ENCODE measurements around the gene ADSL.

Gene ADSL

DNA sequence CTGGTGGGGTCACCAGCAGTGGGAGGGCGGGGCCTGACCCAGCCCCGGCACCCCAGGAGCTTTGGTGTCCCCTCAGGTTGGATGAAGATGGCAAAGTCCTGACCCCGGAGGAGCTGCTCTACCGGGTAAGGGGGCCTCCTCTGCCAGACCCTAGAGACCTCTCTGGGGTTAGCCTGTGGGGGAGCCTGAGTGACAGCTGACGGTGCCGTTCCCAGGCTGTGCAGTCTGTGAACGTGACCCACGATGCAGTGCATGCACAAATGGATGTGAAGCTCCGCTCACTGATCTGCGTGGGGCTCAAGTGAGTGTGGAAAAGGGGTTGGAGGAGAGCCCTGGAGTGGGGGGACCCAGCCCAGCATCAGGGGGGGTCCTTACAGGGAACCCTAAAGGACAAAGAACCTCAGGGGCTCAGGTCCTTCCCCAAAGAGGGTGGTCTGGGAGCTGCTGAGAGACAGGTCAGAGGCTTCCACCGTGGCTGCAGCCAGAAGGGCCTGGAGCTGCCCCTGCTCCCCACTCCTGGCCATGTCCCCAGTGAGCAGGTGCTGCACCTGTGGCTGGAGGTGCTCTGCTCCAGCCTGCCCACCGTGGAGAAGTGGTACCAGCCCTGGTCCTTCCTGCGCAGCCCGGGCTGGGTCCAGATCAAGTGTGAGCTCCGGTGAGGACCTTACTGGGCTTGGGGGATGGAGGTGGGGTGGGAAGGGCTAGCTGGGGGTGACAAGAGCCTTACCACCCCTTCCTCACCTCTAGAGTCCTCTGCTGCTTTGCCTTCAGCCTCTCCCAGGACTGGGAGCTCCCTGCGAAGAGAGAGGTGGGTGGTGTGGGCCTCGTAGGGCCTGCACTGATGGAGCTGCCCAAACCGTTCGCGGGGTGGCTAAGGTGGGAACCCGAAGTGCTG is 62.7 kb downstream of the ADSL start:
- H3K27ac ChIP-seq: no peak overlapping the region
- TF ChIP-seq, protein P1, sequence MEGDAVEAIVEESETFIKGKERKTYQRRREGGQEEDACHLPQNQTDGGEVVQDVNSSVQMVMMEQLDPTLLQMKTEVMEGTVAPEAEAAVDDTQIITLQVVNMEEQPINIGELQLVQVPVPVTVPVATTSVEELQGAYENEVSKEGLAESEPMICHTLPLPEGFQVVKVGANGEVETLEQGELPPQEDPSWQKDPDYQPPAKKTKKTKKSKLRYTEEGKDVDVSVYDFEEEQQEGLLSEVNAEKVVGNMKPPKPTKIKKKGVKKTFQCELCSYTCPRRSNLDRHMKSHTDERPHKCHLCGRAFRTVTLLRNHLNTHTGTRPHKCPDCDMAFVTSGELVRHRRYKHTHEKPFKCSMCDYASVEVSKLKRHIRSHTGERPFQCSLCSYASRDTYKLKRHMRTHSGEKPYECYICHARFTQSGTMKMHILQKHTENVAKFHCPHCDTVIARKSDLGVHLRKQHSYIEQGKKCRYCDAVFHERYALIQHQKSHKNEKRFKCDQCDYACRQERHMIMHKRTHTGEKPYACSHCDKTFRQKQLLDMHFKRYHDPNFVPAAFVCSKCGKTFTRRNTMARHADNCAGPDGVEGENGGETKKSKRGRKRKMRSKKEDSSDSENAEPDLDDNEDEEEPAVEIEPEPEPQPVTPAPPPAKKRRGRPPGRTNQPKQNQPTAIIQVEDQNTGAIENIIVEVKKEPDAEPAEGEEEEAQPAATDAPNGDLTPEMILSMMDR (conservative IDR thresholded peaks at IDR 0.05): no peak
- no peak for TF ChIP-seq ZFX (IDR thresholded peaks at IDR 0.05)

- TF ChIP-seq, protein P1 (conservative IDR thresholded peaks at IDR 0.05): no peak
- no peak for TF ChIP-seq ZFX (IDR thresholded peaks at IDR 0.05)
- no peak overlapping the region for H3K27ac ChIP-seq
Observed at GRCh38 chr22:40409613-40410113, 63.4 kb downstream of the ADSL start.

DNA sequence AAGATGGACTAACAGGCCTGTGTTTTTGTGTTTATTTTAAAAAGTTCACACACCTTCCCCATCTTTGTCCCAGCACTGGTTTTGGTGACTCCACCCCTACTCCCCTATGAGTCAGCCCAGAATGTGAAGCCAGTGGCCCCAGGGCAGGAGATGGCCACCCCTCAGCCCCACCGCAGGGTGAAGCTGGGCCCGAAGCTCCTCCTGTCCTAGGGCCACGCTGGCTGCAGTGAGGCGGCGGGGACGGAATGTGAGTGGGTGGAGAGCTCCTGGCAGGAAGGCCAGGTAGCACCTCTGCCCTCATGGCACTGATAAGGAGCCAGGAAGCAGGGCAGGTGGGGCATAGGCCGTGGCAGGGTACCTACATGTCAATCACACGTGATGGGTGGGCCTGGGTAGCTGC is 64.0 kb downstream of the ADSL start:
- no peak overlapping the region for H3K27ac ChIP-seq
- TF ChIP-seq, protein P1 (conservative IDR thresholded peaks at IDR 0.05): no peak
- TF ChIP-seq ZFX (IDR thresholded peaks at IDR 0.05): no peak

DNA sequence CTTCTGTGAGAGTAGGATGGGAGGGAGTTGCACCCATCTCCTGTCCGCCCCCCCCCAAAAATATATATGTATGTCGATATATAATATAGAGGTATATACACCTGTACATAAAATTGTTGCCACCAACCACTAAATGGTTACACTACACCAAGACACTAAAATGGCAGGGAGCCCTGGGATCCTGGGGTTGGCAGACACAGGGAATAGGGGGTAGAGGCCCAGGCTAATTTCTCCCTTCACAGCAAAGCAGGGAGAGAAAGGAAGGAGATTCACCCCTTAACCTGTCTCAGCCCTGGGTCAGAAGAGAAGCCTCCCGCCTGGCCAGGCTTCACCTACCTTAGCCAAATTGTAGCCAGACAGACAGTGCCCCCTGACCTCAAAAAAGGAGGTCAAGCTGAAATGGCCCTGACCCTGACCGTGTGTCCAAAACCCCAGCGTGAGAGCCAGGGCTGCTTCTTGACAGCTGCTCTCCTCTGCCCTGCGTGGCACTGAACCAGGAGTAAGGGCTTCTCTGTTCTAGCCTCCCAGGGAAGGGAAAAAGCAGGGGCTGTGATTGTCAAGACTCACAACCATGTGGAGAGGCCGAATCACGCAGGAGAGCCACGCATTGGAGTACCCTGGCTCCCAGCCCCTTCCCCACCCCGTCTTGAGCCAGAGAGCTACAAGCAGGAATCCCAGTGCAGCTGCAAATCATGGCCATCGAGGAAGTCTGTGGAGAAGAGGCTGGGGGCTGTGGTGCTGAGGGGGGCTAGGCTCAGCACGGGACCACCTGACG is 64.6 kb downstream of the ADSL start:
- TF ChIP-seq, protein P1 (conservative IDR thresholded peaks at IDR 0.05): no peak
- TF ChIP-seq ZFX (IDR thresholded peaks at IDR 0.05): no peak
- no peak overlapping the region for H3K27ac ChIP-seq

DNA sequence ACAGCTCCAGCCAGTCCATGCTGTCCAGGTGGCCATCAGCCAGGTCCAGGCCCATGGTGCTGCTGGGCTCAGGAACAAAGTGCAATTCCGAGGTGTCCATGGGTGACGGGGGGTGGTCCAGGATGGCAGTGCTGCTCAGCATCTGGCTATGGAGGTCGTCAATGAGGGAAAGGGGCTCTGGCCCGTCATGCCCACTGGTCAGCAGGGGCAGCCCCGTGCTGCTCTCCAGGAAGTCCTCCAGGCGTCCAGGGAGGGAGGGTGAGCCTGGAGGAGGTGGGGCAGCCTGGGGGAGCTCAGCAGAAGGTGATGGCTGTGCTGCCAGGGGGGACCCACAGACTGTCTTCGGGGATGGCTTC is 65.2 kb downstream of the ADSL start:
- TF ChIP-seq, protein P1 (conservative IDR thresholded peaks at IDR 0.05): no peak
- no peak for TF ChIP-seq ZFX (IDR thresholded peaks at IDR 0.05)
- H3K27ac ChIP-seq: no peak overlapping the region

- TF ChIP-seq ZFX (IDR thresholded peaks at IDR 0.05): no peak
- TF ChIP-seq, protein P1 (conservative IDR thresholded peaks at IDR 0.05): no peak
- H3K27ac ChIP-seq: no peak overlapping the region
Observed at GRCh38 chr22:40412441-40412840, 66.1 kb downstream of the ADSL start.

GRCh38 chr22:40413873-40414272 is 67.6 kb downstream of the ADSL start:
- no peak overlapping the region for H3K27ac ChIP-seq
- TF ChIP-seq ZFX (IDR thresholded peaks at IDR 0.05): no peak
- TF ChIP-seq, protein P1 (conservative IDR thresholded peaks at IDR 0.05): no peak

Measured in C4-2B (cell line).